Neural progenitor cell (in vitro differentiated cells): ENCODE measurements around the gene PP2D1. TPM values are rescaled to one million over a fixed set of nuclear protein-coding genes. Genes with fewer than 3 reads are reported as not detected.

Experiments
- DNase-seq: peaks from one replicate; pipeline ENCODE4 v3.0.0-alpha.2; 2016; ENCODE audit warnings: low spot score
- H2AFZ ChIP-seq: fragments of 200-600 bp; sonication (generic); replicated peaks from 2 replicates; pipeline ENCODE4 v1.6.1; 2016; ENCODE audit warnings: antibody characterized with exemption
- H3F3A ChIP-seq: fragments of 200-600 bp; sonication (generic); 2 replicates; pipeline ENCODE4 v1.6.1; 2016; ENCODE audit warnings: antibody characterized with exemption, low read depth
- H3K27ac ChIP-seq: fragments of 200-600 bp; sonication (generic); 2 replicates; pipeline ENCODE4 v1.5.1; 2016; ENCODE audit warnings: mild to moderate bottlenecking
- H3K27me3 ChIP-seq: fragments of 200-600 bp; sonication (generic); 2 replicates; pipeline ENCODE4 v1.6.1; 2016; ENCODE audit warnings: mild to moderate bottlenecking, moderate library complexity
- H3K36me3 ChIP-seq: fragments of 200-600 bp; sonication (generic); 2 replicates; pipeline ENCODE4 v1.5.1; 2016
- H3K4me1 ChIP-seq: fragments of 200-600 bp; sonication (generic); 2 replicates; pipeline ENCODE4 v1.6.1; 2016; ENCODE audit warnings: mixed run types
- H3K4me2 ChIP-seq: fragments of 200-600 bp; sonication (generic); 2 replicates; pipeline ENCODE4 v1.6.1; 2016
- H3K4me3 ChIP-seq: fragments of 200-600 bp; sonication (generic); 2 replicates; pipeline ENCODE4 v1.5.1; 2016
- H3K79me2 ChIP-seq: fragments of 200-600 bp; sonication (generic); 2 replicates; pipeline ENCODE4 v1.6.1; 2016; ENCODE audit warnings: low read depth
- H3K9ac ChIP-seq: fragments of 200-600 bp; sonication (generic); 2 replicates; pipeline ENCODE4 v1.6.1; 2016
- H3K9me3 ChIP-seq: fragments of 200-600 bp; sonication (generic); 2 replicates; pipeline ENCODE4 v1.5.1; 2016; ENCODE audit warnings: low read depth
- H4K20me1 ChIP-seq: fragments of 200-600 bp; sonication (generic); 2 replicates; pipeline ENCODE4 v1.6.1; 2016; ENCODE audit warnings: low read depth
- H3K27ac Mint-ChIP-seq: 3 replicates; pipeline ENCODE4 v1.8.0; 2021; ENCODE audit warnings: mixed read lengths
- H3K27me3 Mint-ChIP-seq: 2 replicates; pipeline ENCODE4 v1.8.0; 2022; ENCODE audit warnings: low read depth, mild to moderate bottlenecking, inconsistent platforms, moderate library complexity, mixed read lengths; ENCODE audit not compliant: insufficient read depth
- H3K36me3 Mint-ChIP-seq: 3 replicates; pipeline ENCODE4 v1.8.0; 2021; ENCODE audit warnings: mixed read lengths
- H3K4me1 Mint-ChIP-seq: 3 replicates; pipeline ENCODE4 v1.8.0; 2021; ENCODE audit warnings: mixed read lengths
- H3K4me3 Mint-ChIP-seq: 3 replicates; pipeline ENCODE4 v1.8.0; 2021; ENCODE audit warnings: mild to moderate bottlenecking, moderate library complexity, mixed read lengths
- H3K9me3 Mint-ChIP-seq: 3 replicates; pipeline ENCODE4 v1.8.0; 2020; ENCODE audit warnings: mixed read lengths
- CTCF ChIP-seq: fragments of 200-600 bp; sonication (generic); IDR thresholded peaks from 2 replicates; pipeline ENCODE4 v1.5.1; 2017; ENCODE audit warnings: antibody characterized with exemption, mild to moderate bottlenecking
- EZH2 ChIP-seq: fragments of 200-600 bp; sonication (generic); IDR thresholded peaks from 2 replicates; pipeline ENCODE4 v1.6.1; 2017; ENCODE audit warnings: antibody characterized with exemption, mild to moderate bottlenecking, moderate library complexity
- EZH2phosphoT487 ChIP-seq: fragments of 200-600 bp; sonication (generic); IDR thresholded peaks from 2 replicates; pipeline ENCODE4 v1.6.1; 2017; ENCODE audit warnings: antibody characterized with exemption
- total RNA-seq: library from RNA; depleted of rRNA; stranded (reverse); fragments of >200 nt; gene quantifications from 2 replicates; pipeline ENCODE4 v1.2.3, GENCODE V29; 2015; ENCODE audit warnings: low replicate concordance

Gene PP2D1
- total RNA-seq, 1 donor from 2014 or later: not detected

- Histone ChIP-seq H3K4me3 (no peak overlapping the region), H3K4me1 (peaks cover 33% of the 10 kb centered on the region), H3K9me3 (no peaks in the 10 kb centered on the region), H3K36me3 (no peaks in the 10 kb centered on the region), H3K4me2 (peak overlapping the region; percentile 90), H3K27me3 (no peaks in the 10 kb centered on the region), H3K9ac (no peak overlapping the region), H3F3A (peaks cover 43% of the 10 kb centered on the region), H2AFZ (no peak overlapping the region), H3K79me2 (peaks cover 61% of the 10 kb centered on the region), H4K20me1 (peaks cover 26% of the 10 kb centered on the region), H3K27ac (no peak overlapping the region)
- peaks cover 2% of the 10 kb centered on the region for H3K27me3 Mint-ChIP-seq
- H3K4me3 Mint-ChIP-seq: no peak overlapping the region
- no peaks in the 10 kb centered on the region for H3K9me3 Mint-ChIP-seq
- DNase-seq: no peak
- H3K36me3 Mint-ChIP-seq: no peaks in the 10 kb centered on the region
- H3K27ac Mint-ChIP-seq: no peak overlapping the region
- no peak for TF ChIP-seq EZH2phosphoT487
- TF ChIP-seq EZH2: no peak
- no peak for TF ChIP-seq CTCF
- H3K4me1 Mint-ChIP-seq: peaks cover 30% of the 10 kb centered on the region
Measured at GRCh38 chr3:20042331-20042730, 30.3 kb upstream of the PP2D1 start.

- Histone ChIP-seq H3K4me3 (peak overlapping the region; percentile 75), H3K79me2 (peaks cover 53% of the 10 kb centered on the region), H2AFZ (peak overlapping the region; percentile 75), H4K20me1 (peaks cover 26% of the 10 kb centered on the region), H3K9me3 (no peaks in the 10 kb centered on the region), H3K9ac (peak overlapping the region; percentile 33), H3F3A (peaks cover 43% of the 10 kb centered on the region), H3K27ac (peak overlapping the region; percentile 86), H3K36me3 (no peaks in the 10 kb centered on the region), H3K4me2 (peak overlapping the region; percentile 90), H3K4me1 (peaks cover 27% of the 10 kb centered on the region), H3K27me3 (no peaks in the 10 kb centered on the region)
- Mint-ChIP-seq H3K4me3 (peak overlapping the region; percentile 97), H3K27me3 (peaks cover 2% of the 10 kb centered on the region), H3K4me1 (peaks cover 29% of the 10 kb centered on the region), H3K27ac (peak overlapping the region; percentile 93), H3K36me3 (no peaks in the 10 kb centered on the region), H3K9me3 (no peaks in the 10 kb centered on the region)
- DNase-seq: peak; percentile 77
- TF ChIP-seq EZH2 (peak; percentile 16), CTCF (peak; percentile 7), EZH2phosphoT487 (no peak)
Measured at GRCh38 chr3:20041197-20041780, 29.2 kb upstream of the PP2D1 start.

GRCh38 chr3:20040548-20041196, 28.6 kb upstream of the PP2D1 start:
- H3K4me3 ChIP-seq: peak overlapping the region; percentile 75
- TF ChIP-seq CTCF (no peak), EZH2 (peak; percentile 15), EZH2phosphoT487 (no peak)
- H3K4me2 ChIP-seq: peak overlapping the region; percentile 90
- peaks cover 26% of the 10 kb centered on the region for H4K20me1 ChIP-seq
- Mint-ChIP-seq H3K4me3 (peak overlapping the region; percentile 97), H3K9me3 (no peaks in the 10 kb centered on the region), H3K27ac (peak overlapping the region; percentile 93), H3K4me1 (peaks cover 29% of the 10 kb centered on the region), H3K36me3 (no peaks in the 10 kb centered on the region), H3K27me3 (peaks cover 2% of the 10 kb centered on the region)
- H3K36me3 ChIP-seq: no peaks in the 10 kb centered on the region
- no peaks in the 10 kb centered on the region for H3K27me3 ChIP-seq
- peak; percentile 94 for DNase-seq
- peaks cover 43% of the 10 kb centered on the region for H3F3A ChIP-seq
- H3K27ac ChIP-seq: peak overlapping the region; percentile 86
- H3K79me2 ChIP-seq: peaks cover 47% of the 10 kb centered on the region
- peak overlapping the region; percentile 75 for H2AFZ ChIP-seq
- no peaks in the 10 kb centered on the region for H3K9me3 ChIP-seq
- peaks cover 26% of the 10 kb centered on the region for H3K4me1 ChIP-seq
- H3K9ac ChIP-seq: peak overlapping the region; percentile 33
